ENCODE results near the gene LRRC53. TPM values are rescaled to one million over a fixed set of nuclear protein-coding genes. Genes with fewer than 3 reads are reported as not detected.

LRRC53 gene, protein sequence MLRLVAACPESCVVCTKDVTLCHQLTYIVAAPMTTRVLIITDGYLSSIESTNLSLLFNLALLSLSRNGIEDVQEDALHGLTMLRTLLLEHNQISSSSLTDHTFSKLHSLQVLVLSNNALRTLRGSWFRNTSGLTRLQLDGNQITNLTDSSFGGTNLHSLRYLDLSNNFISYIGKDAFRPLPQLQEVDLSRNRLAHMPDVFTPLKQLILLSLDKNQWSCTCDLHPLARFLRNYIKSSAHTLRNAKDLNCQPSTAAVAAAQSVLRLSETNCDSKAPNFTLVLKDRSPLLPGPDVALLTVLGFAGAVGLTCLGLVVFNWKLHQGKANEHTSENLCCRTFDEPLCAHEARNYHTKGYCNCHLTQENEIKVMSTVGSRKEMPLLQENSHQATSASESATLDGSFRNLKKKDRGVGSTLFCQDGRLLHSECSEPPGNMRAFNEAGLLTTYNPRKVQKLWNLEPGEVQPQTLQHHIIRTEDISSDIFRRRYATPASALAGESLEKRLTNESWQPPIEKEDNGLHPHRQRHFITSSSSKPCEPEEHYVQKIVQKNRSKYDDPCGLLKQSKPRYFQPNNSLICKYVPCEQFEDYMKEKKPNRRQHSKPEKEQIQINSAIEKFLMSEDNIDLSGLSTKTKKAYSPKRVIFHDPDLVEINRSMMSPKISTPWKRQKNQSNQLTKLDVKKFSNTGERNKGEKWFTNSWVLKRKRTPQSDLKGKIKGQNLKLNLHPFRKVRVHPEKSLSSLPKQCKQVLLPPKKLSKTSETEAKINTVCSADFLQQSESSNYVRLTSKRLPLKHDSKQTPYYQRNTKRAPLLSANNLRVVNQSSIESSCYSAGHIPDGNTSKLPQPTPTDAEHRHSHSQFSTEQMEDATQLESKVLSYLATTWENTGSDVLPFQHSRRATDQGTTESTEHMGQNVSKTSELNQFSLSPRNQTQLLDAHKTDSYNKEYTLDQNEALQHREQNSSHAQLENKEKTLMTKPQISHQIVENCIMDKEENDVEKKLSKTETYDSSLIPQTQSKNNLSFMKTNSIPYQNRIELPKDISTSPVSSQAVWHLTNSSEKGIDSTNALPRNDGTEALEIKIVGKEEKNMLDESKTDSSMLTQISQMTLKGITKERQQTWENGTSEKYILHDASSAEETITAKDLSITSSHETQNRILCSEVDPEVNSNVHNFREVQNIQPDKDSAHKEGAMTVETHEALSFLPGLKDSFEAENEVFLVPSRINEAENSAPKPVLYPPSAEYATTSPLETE
- not detected in 2 replicates for total RNA-seq

DNA sequence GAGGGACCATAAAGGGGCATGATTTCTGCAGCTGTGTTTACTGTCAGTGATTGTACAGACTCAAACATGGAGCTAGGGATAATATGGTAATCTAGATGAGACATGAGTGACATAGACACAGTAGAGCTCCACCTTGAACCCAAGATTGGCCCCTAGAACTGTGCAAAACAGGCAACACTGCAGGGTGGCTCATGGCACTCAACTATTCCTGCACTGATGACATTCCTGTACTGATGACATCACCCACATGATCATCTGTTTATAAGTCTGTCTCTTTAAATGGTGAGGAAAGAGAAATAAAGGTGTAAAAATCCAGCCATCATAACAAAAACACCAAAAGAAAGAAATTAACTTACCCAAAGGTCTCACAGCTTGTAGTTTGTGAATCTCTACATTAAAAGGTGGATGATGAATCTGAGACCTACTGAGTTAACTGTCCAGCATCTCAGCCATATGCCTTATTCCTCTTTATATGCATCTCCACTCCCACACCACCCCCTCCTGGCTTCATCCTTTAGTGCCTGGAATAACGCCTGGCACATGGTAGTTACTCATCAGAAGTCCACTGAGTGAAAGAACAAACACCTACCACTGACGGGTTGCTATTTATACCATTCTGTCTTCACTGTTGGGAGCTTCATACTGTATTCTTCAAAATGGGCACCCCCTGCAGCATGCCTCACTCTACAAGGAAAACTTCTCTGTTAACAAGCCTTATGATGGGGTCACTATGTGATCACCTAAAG, at the start of gene LRRC53:
LRRC53 (minus strand) TSS at position 442 of the 746 bp plus-strand sequence. CDS start 29,262 bp downstream, outside the sequence.

Other genes starting within 250 kb of the LRRC53 start
- gene ERICH3, start 161.2 kb upstream of the LRRC53 start, total RNA-seq: not detected in 2 replicates
- 58.3 and 58.5 TPM in 2 replicates for gene CRYZ, start 220.4 kb upstream of the LRRC53 start, total RNA-seq
- 9.7 and 10.2 TPM in 2 replicates for gene TYW3, start 220.5 kb upstream of the LRRC53 start, total RNA-seq